Stimulated activated CD8-positive, alpha-beta memory T cell treated with anti-CD3 and anti-CD28 coated beads, Interleukin-7, amount 100 ng/mL, for 4 hours (primary cell): Measurements from ENCODE around the gene SPATA20.
A peak's percentile ranks its signal among the peaks of the same experiment; 100 is the strongest.

Experiments
- DNase-seq, 2 donors: peaks; one replicate each; pipeline ENCODE4 v3.0.0-alpha.2; 2020; ENCODE audit warnings: low read depth in 2 of 2

The SPATA20 gene

GRCh38 chr17:50519141-50519834 is 27.7 kb upstream of the SPATA20 start:
- DNase-seq = no peak

- DNase-seq = no peak
These were observed 26.5 kb upstream of the SPATA20 start for GRCh38 chr17:50520483-50520882.

- DNase-seq = no peak
These were observed 25.5 kb upstream of the SPATA20 start for GRCh38 chr17:50521514-50521913.

GRCh38 chr17:50522766-50523165 is 24.2 kb upstream of the SPATA20 start:
- no peak for DNase-seq

GRCh38 chr17:50523208-50523607 is 23.8 kb upstream of the SPATA20 start:
- DNase-seq = no peak

- DNase-seq = no peak
These were observed 22.1 kb upstream of the SPATA20 start for GRCh38 chr17:50524838-50525237.

GRCh38 chr17:50527155-50527762 is 19.7 kb upstream of the SPATA20 start:
- DNase-seq = no peak

GRCh38 chr17:50527949-50528474 is 19.0 kb upstream of the SPATA20 start:
- no peak for DNase-seq

GRCh38 chr17:50529849-50530248 is 17.1 kb upstream of the SPATA20 start:
- no peak for DNase-seq

GRCh38 chr17:50531428-50532025 is 15.4 kb upstream of the SPATA20 start:
- no peak for DNase-seq

GRCh38 chr17:50532452-50533024 is 14.4 kb upstream of the SPATA20 start, which contains the start of gene EPN3:
Gene EPN3, plus strand, starts transcription at chr17:50532735. Its CDS starts 3,822 bp downstream, at chr17:50536557.
- DNase-seq = no peak

GRCh38 chr17:50533185-50533584 is 13.8 kb upstream of the SPATA20 start:
- DNase-seq = no peak

GRCh38 chr17:50533720-50534148 is 13.2 kb upstream of the SPATA20 start:
- DNase-seq = no peak

GRCh38 chr17:50534222-50534978 is 12.6 kb upstream of the SPATA20 start:
- peak in 1 of 2 donors; percentile 20 for DNase-seq

GRCh38 chr17:50534979-50535326 is 12.0 kb upstream of the SPATA20 start:
- DNase-seq = no peak

GRCh38 chr17:50535407-50535806 is 11.6 kb upstream of the SPATA20 start:
- DNase-seq = no peak

GRCh38 chr17:50536683-50537646 is 10.0 kb upstream of the SPATA20 start:
- no peak for DNase-seq

- DNase-seq = no peak
These were observed 9.0 kb upstream of the SPATA20 start for GRCh38 chr17:50537721-50538548.

GRCh38 chr17:50538549-50539410 is 8.2 kb upstream of the SPATA20 start:
- no peak for DNase-seq
